DND-41 (cell line): ENCODE data around the gene NT5DC3.

ENCODE experiments used
- ATAC-seq: fragments of 200-7000 bp; cut with Tn5 transposase; 3 replicates; pipeline ENCODE4 v1.9.1; 2021; ENCODE audit warnings: low read depth; ENCODE audit not compliant: insufficient read depth
- DNase-seq: peaks from one replicate; pipeline ENCODE4 v3.0.0-alpha.2; 2020
- H2AFZ ChIP-seq: 2 replicates; pipeline ENCODE4 v1.6.0; 2012; ENCODE audit warnings: low read depth, low read length
- H3K27ac ChIP-seq: 2 replicates; pipeline ENCODE4 v1.5.1; 2012; ENCODE audit warnings: low read length, inconsistent platforms
- H3K27me3 ChIP-seq: fragments of 200-600 bp; sonication (generic); 2 replicates; pipeline ENCODE4 v1.6.0; 2012; ENCODE audit warnings: low read length, mild to moderate bottlenecking, inconsistent platforms; ENCODE audit not compliant: insufficient read depth, poor library complexity
- H3K36me3 ChIP-seq: 2 replicates; pipeline ENCODE4 v1.5.1; 2012; ENCODE audit warnings: low read length, inconsistent platforms; ENCODE audit not compliant: insufficient read depth
- H3K4me1 ChIP-seq: 2 replicates; pipeline ENCODE4 v1.5.1; 2012; ENCODE audit warnings: mild to moderate bottlenecking, low read length; ENCODE audit not compliant: insufficient read depth
- H3K4me2 ChIP-seq: 2 replicates; pipeline ENCODE4 v1.6.0; 2012; ENCODE audit warnings: mild to moderate bottlenecking, moderate library complexity, low read length, inconsistent platforms; ENCODE audit not compliant: insufficient read depth
- H3K4me3 ChIP-seq, 2 experiments: fragments of 200-600 bp in 1 of 2; shearing (Covaris generic) in 1 of 2; 2 replicates each; pipeline ENCODE4 v1.5.1; 2012 to 2016; ENCODE audit warnings: inconsistent platforms in 2 of 2, low read length in 2 of 2, mild to moderate bottlenecking in 2 of 2, low read depth in 1 of 2, moderate library complexity in 1 of 2
- H3K79me2 ChIP-seq: 2 replicates; pipeline ENCODE4 v1.6.0; 2012; ENCODE audit warnings: low read length, inconsistent platforms; ENCODE audit not compliant: insufficient read depth
- H3K9ac ChIP-seq: 2 replicates; pipeline ENCODE4 v1.6.0; 2012; ENCODE audit warnings: low read depth, mild to moderate bottlenecking, inconsistent platforms, low read length, moderate library complexity
- H3K9me3 ChIP-seq: 2 replicates; pipeline ENCODE4 v1.5.1; 2012; ENCODE audit warnings: low read length, moderate library complexity, mild to moderate bottlenecking, inconsistent platforms; ENCODE audit not compliant: insufficient read depth, severe bottlenecking
- H4K20me1 ChIP-seq: 2 replicates; pipeline ENCODE4 v1.6.0; 2012; ENCODE audit warnings: low read length; ENCODE audit not compliant: insufficient read depth
- CTCF ChIP-seq: IDR thresholded peaks from 2 replicates; pipeline ENCODE4 v1.5.1; 2012; ENCODE audit warnings: borderline replicate concordance, low read length, moderate library complexity, mild to moderate bottlenecking; ENCODE audit not compliant: poor library complexity, severe bottlenecking; ENCODE audit errors: extremely low read depth
- EZH2 ChIP-seq: IDR thresholded peaks from 3 replicates; pipeline ENCODE4 v1.6.1; 2012; ENCODE audit warnings: borderline replicate concordance, low read depth, mild to moderate bottlenecking, moderate library complexity, low read length, inconsistent platforms; ENCODE audit not compliant: severe bottlenecking

The NT5DC3 gene

GRCh38 chr12:103819892-103820291 is 21.1 kb downstream of the NT5DC3 start:
- H3K4me2 ChIP-seq, result no peak overlapping the region
- H3K9ac ChIP-seq, result no peak overlapping the region
- H3K4me3 ChIP-seq, result no peak overlapping the region
- H3K27ac ChIP-seq, result no peak overlapping the region
- ATAC-seq (no peak), DNase-seq (no peak)
- H3K27me3 ChIP-seq, result peaks cover 15% of the 10 kb centered on the region
- no peaks in the 10 kb centered on the region for H3K79me2 ChIP-seq
- TF ChIP-seq CTCF, result no peak
- no peak for TF ChIP-seq EZH2
- H3K4me1 ChIP-seq, result no peaks in the 10 kb centered on the region
- no peak overlapping the region for H2AFZ ChIP-seq
- H3K9me3 ChIP-seq, result no peaks in the 10 kb centered on the region
- H4K20me1 ChIP-seq, result no peaks in the 10 kb centered on the region
- H3K36me3 ChIP-seq, result no peaks in the 10 kb centered on the region

- TF ChIP-seq EZH2 (no peak), CTCF (no peak)
- Histone ChIP-seq H3K9ac (no peak overlapping the region), H3K79me2 (no peaks in the 10 kb centered on the region), H3K4me2 (no peak overlapping the region), H3K27me3 (peaks cover 15% of the 10 kb centered on the region), H3K4me1 (no peaks in the 10 kb centered on the region), H2AFZ (no peak overlapping the region), H4K20me1 (no peaks in the 10 kb centered on the region), H3K36me3 (no peaks in the 10 kb centered on the region), H3K27ac (no peak overlapping the region), H3K4me3 (no peak overlapping the region), H3K9me3 (no peaks in the 10 kb centered on the region)
- ATAC-seq (no peak), DNase-seq (no peak)
Measured at GRCh38 chr12:103819312-103819711, 21.7 kb downstream of the NT5DC3 start.

- TF ChIP-seq CTCF, result no peak
- no peak for TF ChIP-seq EZH2
- Histone ChIP-seq H3K9ac (no peak overlapping the region), H3K36me3 (no peaks in the 10 kb centered on the region), H3K27me3 (peaks cover 12% of the 10 kb centered on the region), H3K27ac (no peak overlapping the region), H3K9me3 (no peaks in the 10 kb centered on the region), H3K4me1 (no peaks in the 10 kb centered on the region), H3K4me2 (no peak overlapping the region), H4K20me1 (no peaks in the 10 kb centered on the region), H3K79me2 (no peaks in the 10 kb centered on the region), H2AFZ (no peak overlapping the region), H3K4me3 (no peak overlapping the region)
- ATAC-seq (no peak), DNase-seq (no peak)
Measured at GRCh38 chr12:103817791-103818190, 23.2 kb downstream of the NT5DC3 start.

GRCh38 chr12:103816663-103817062 is 24.4 kb downstream of the NT5DC3 start:
- Histone ChIP-seq H3K4me3 (no peak overlapping the region), H3K36me3 (no peaks in the 10 kb centered on the region), H3K27me3 (peaks cover 12% of the 10 kb centered on the region), H3K4me1 (no peaks in the 10 kb centered on the region), H3K9me3 (no peaks in the 10 kb centered on the region), H4K20me1 (no peaks in the 10 kb centered on the region), H3K79me2 (no peaks in the 10 kb centered on the region), H3K27ac (no peak overlapping the region), H2AFZ (no peak overlapping the region), H3K4me2 (no peak overlapping the region), H3K9ac (no peak overlapping the region)
- TF ChIP-seq EZH2 (no peak), CTCF (no peak)
- no peak for ATAC-seq
- no peak for DNase-seq
